NK-92 (cell line): ENCODE results near the gene PCED1B.
"Not testable (repeated sequence)": the region's sequence is repeated elsewhere in the genome, so short reads cannot be mapped to it uniquely, and the experiment has no call there.

ENCODE experiments used
- DNase-seq: peaks from one replicate; lab custom pipeline; 2025; ENCODE audit not compliant: unreplicated experiment; lab: John Stamatoyannopoulos, UW

Gene PCED1B

DNA sequence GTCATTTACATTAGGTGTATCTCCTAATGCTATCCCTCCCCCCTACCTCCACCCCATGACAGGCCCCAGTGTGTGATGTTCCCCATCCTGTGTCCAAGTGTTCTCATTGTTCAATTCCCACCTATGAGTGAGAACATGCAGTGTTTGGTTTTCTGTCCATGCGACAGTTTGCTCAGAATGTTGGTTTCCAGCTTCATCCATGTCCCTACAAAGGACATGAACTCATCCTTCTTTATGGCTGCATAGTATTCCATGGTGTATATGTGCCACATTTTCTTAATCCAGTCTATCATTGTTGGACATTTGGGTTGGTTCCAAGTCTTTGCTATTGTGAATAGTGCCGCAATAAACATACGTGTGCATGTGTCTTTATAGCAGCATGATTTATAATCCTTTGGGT, 37.9 kb downstream of the PCED1B start:
- not testable (repeated sequence) for DNase-seq

GRCh38 chr12:47120736-47121135, 41.3 kb downstream of the PCED1B start:
- DNase-seq, result no peak

DNA sequence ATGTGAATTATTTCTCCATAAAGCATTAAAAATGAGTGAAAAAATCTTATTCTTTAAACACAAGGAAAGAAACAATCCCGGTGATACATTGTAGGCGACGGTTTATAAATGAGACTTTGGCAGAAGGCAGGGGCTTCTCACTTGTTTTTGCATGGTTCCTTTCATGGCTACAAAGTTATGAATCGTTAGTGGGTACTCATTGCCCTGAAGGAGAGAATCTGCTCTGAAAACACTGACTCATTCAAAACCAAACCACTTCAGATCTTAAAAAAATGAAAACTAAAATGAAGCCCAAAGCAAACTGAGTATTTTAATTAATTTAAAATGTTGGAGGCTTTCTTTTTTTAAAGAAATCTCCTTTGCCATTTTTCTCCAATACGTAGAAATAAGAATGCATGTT, 41.7 kb downstream of the PCED1B start:
- DNase-seq, result no peak

GRCh38 chr12:47122602-47123001, 43.2 kb downstream of the PCED1B start:
- DNase-seq, result no peak

- no peak for DNase-seq
Observed at GRCh38 chr12:47123730-47124129, 44.3 kb downstream of the PCED1B start.

DNA sequence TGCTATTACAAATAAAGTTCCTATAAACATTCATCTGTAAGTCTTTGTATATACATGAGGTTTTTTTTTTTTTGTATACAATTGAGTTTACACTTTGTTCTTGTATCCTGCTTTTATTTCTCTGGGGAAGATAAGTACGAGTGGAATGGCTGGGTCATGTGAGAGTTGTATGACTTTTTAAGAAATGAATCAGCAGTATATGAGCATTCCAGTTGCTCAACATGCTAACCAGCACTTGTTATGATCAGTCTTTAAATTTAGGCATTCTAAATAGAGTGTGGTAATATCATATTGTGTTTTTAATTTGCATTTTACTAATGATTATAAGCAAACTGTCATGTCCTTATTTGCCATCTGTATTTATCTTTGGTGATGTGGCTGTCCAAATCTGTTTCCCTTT, 45.0 kb downstream of the PCED1B start:
- no peak for DNase-seq

- DNase-seq, result no peak
Observed at GRCh38 chr12:47126246-47126645, 46.8 kb downstream of the PCED1B start.

- DNase-seq, result no peak
Observed at GRCh38 chr12:47131011-47131410, 51.6 kb downstream of the PCED1B start.

GRCh38 chr12:47134005-47134404, 54.6 kb downstream of the PCED1B start:
- DNase-seq, result no peak

DNA sequence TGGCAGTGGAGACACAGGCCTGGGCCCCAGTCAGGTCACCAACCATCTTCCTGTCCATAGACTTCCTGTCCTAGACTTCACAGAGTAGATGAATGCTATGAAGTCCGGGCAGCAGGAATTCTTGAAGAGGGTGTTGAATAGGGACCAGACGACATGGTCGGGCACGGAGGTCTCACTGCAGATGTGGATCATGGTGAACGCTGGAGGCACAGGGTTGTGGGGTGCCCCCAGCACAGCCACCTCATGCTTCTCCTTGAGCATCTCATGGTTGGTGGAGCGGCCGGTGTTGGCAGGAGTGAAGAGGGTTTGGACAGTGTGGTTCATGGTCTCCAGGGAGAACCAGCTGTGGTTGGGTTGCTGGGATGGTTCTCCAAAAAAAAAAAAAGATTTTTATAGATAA, 56.2 kb downstream of the PCED1B start:
- no peak for DNase-seq

DNA sequence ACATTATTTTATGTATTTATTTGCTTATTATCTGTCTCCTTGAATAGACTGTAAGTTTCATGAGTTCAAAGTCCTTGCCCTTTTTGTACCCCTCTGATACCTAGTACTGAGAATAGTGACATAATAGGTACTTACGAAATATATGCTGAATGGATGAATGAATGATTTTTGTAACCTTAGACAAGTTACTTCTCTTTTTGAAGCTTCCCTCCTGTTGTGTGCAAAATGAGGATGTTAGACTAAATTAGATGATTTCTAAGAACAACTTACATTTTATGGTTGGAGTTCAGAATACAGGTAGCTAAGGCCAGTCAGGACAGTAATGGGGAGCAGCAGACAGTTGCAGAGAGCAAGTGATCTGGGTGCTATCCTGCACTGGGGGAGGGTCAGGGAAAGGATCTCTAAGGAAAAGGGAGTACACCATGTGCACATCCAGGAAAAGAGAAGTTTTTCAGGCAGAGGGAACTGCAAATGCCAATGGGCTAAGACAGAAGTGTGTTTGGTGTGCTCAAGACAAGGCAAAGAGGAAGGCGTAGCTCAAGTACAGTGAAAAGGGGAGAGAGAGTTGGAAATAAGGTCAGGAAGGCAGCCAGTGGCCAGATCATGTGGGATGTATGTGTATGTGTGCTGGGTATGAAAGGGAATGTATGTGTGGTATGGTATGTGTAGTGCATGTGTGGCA, 59.7 kb downstream of the PCED1B start:
- no peak for DNase-seq

DNA sequence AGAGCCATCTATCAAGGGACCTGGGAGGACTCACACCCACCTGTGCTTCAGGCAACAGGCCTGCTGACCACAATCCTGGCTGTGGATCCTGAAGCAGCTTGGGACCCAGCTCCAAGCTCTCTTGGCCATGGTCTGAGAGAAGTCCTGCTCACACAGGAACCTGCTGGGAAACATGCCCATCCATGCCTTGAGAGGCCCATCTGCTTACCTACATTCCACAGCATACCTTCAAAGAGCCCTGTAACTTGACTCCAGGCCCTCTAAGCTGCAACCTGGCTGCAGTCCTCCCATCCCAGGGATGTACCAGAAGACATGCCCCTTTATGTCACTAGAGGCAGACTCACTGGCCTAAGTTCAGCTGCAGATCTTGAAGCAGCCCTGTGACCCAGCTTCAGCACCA, 62.0 kb downstream of the PCED1B start:
- no peak for DNase-seq

- DNase-seq, result no peak
Observed at GRCh38 chr12:47144769-47145168, 65.3 kb downstream of the PCED1B start.

DNA sequence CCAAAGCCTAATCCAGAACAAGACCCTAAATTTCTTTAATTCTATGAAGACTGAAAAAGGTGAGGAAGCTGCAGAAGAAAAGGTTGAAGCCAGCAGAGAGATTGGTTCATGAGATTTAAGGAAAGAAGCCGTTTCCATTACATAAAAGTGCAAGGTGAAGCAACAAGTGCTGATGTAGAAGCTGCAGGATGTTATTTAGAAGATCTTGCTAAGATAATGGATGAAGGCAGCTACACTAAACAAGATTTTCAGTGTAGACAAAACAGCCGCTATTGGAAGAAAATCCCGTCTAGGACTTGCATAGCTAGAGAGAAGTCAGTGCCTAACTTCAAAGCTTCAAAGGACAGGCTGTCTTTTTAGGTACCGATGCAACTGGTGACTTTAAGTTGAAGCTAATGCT, 65.8 kb downstream of the PCED1B start:
- DNase-seq, result no peak

DNA sequence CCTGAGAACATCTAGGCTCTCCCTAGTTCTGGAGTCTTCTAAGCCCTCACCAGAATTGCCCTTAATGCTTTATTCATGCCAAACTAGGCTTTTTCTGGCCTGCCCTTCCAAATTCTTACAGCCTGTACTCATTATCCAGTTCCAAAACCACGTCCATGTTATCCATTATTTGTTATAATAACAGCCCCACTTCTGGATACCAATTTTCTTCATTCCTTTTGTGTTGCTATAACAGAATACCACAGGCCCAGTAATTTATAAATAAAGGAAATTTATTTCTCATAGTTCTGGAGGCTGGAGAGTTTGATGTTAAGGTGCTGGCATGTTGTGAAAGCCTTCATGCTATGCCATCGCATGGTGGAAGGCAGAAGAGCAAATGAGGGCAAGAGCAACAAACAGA, 68.3 kb downstream of the PCED1B start:
- DNase-seq, result no peak

DNA sequence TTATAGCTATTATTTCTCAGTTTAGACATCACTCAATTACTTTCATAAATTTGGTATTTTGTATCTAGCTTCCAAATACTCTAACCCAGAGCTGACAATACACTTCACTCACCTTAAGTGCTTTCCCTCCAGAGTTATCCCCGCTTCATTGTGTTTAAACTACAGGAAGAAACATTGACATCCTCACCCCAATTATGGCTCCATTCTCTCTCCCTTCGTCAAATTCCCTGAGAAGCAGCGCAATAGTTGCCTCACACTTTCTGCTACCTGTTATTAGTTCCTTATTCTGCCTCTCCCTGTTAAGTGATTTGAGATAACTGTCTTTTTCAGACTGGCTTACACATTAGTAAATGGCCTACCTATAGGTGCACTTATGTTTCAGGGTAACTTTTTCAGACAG, 69.7 kb downstream of the PCED1B start:
- no peak for DNase-seq

GRCh38 chr12:47152095-47152494, 72.7 kb downstream of the PCED1B start:
- DNase-seq, result no peak

- no peak for DNase-seq
Observed at GRCh38 chr12:47155457-47156166, 76.2 kb downstream of the PCED1B start.

GRCh38 chr12:47156167-47156736, 76.8 kb downstream of the PCED1B start:
- no peak for DNase-seq

GRCh38 chr12:47158792-47159191, 79.4 kb downstream of the PCED1B start:
- no peak for DNase-seq

GRCh38 chr12:47159348-47159747, 79.9 kb downstream of the PCED1B start:
- no peak for DNase-seq
